Lower lobe of right lung (tissue), 2 donors: Measurements from ENCODE around the gene MLIP. TPM values are rescaled to one million over a fixed set of nuclear protein-coding genes. Genes with fewer than 3 reads are reported as not detected.
"Not testable (repeated sequence)": the region's sequence is repeated elsewhere in the genome, so short reads cannot be mapped to it uniquely, and the experiment has no call there.

Experiments used
- ATAC-seq, 2 donors: fragments of 200-7000 bp; cut with Tn5 transposase; one replicate each; pipeline ENCODE4 v1.9.1; 2020 to 2022; ENCODE audit warnings: mild to moderate bottlenecking in 2 of 2, moderate library complexity in 2 of 2
- DNase-seq: peaks from one replicate; pipeline ENCODE4 v3.0.0-alpha.2; 2020
- H3K27ac ChIP-seq: fragments of 200-600 bp; one replicate; pipeline ENCODE4 v1.8.0; 2022
- H3K27me3 ChIP-seq: fragments of 200-600 bp; one replicate; pipeline ENCODE4 v1.8.0; 2022; ENCODE audit warnings: low read depth
- H3K36me3 ChIP-seq: fragments of 200-600 bp; one replicate; pipeline ENCODE4 v1.8.0; 2022; ENCODE audit warnings: mild to moderate bottlenecking
- H3K4me1 ChIP-seq: fragments of 200-600 bp; one replicate; pipeline ENCODE4 v1.8.0; 2022
- H3K4me3 ChIP-seq: fragments of 200-600 bp; one replicate; pipeline ENCODE4 v1.8.0; 2022; ENCODE audit warnings: mild to moderate bottlenecking
- H3K9me3 ChIP-seq: fragments of 200-600 bp; one replicate; pipeline ENCODE4 v1.8.0; 2022
- CTCF ChIP-seq: fragments of 200-600 bp; IDR thresholded peaks from one replicate; pipeline ENCODE4 v1.8.0; 2022; ENCODE audit warnings: antibody characterized with exemption, mild to moderate bottlenecking
- intact Hi-C: fragments of 100-400 bp; cut with DNase I; formaldehyde crosslinking; loops from one replicate; pipeline ENCODE4 v1.11.0; 2022
- total RNA-seq: library from RNA; stranded (reverse); fragmentation: NEBNext Ultra II Directional; extraction: Animal tissue kit (Norgen Biotek cat#: 25700); gene quantifications from one replicate; pipeline ENCODE4 v1.2.1, GENCODE V29; 2021
- donor health status: DM: no; HTN: yes; CAD: no; lungs with severe emphysema.

Gene MLIP
- total RNA-seq, 1 donor from 2014 or later = not detected

- TF ChIP-seq CTCF = no peak
- Histone ChIP-seq H3K9me3 (no peaks in the 10 kb centered on the region), H3K27ac (no peak overlapping the region), H3K27me3 (no peaks in the 10 kb centered on the region), H3K36me3 (no peaks in the 10 kb centered on the region), H3K4me1 (no peaks in the 10 kb centered on the region), H3K4me3 (no peak overlapping the region)
- intact Hi-C loops = no loop called here
- no peak for ATAC-seq
- DNase-seq = no peak
Measured at GRCh38 chr6:54243699-54244098, 132.5 kb downstream of the MLIP start.

GRCh38 chr6:54244430-54244829 is 133.2 kb downstream of the MLIP start:
- intact Hi-C loops = no loop called here
- Histone ChIP-seq H3K9me3 (no peaks in the 10 kb centered on the region), H3K27me3 (no peaks in the 10 kb centered on the region), H3K4me3 (no peak overlapping the region), H3K36me3 (no peaks in the 10 kb centered on the region), H3K27ac (no peak overlapping the region), H3K4me1 (no peaks in the 10 kb centered on the region)
- ATAC-seq (no peak), DNase-seq (no peak)
- peak; percentile 27 for TF ChIP-seq CTCF

GRCh38 chr6:54245265-54245664 is 134.0 kb downstream of the MLIP start:
- DNase-seq (no peak), ATAC-seq (no peak)
- Histone ChIP-seq H3K4me3 (no peak overlapping the region), H3K27me3 (no peaks in the 10 kb centered on the region), H3K27ac (no peak overlapping the region), H3K4me1 (no peaks in the 10 kb centered on the region), H3K36me3 (no peaks in the 10 kb centered on the region), H3K9me3 (no peaks in the 10 kb centered on the region)
- intact Hi-C loops = no loop called here
- TF ChIP-seq CTCF = no peak

- no peaks in the 10 kb centered on the region for H3K36me3 ChIP-seq
- DNase-seq = no peak
- H3K9me3 ChIP-seq = no peaks in the 10 kb centered on the region
- intact Hi-C loops = no loop called here
- ATAC-seq = no peak
- no peak overlapping the region for H3K27ac ChIP-seq
- H3K4me1 ChIP-seq = no peaks in the 10 kb centered on the region
- no peaks in the 10 kb centered on the region for H3K27me3 ChIP-seq
- no peak overlapping the region for H3K4me3 ChIP-seq
- TF ChIP-seq CTCF = no peak
Measured at GRCh38 chr6:54248319-54248718, 137.1 kb downstream of the MLIP start.

GRCh38 chr6:54248994-54249393 is 137.8 kb downstream of the MLIP start:
- intact Hi-C loops = no loop called here
- Histone ChIP-seq H3K4me1 (no peaks in the 10 kb centered on the region), H3K9me3 (no peaks in the 10 kb centered on the region), H3K36me3 (no peaks in the 10 kb centered on the region), H3K27ac (no peak overlapping the region), H3K27me3 (no peaks in the 10 kb centered on the region), H3K4me3 (no peak overlapping the region)
- no peak for DNase-seq
- no peak for ATAC-seq
- TF ChIP-seq CTCF = no peak

GRCh38 chr6:54249812-54250211 is 138.6 kb downstream of the MLIP start:
- DNase-seq, H3K27ac ChIP-seq, H3K36me3 ChIP-seq, intact Hi-C loops, H3K4me1 ChIP-seq, H3K9me3 ChIP-seq, H3K27me3 ChIP-seq, ATAC-seq, H3K4me3 ChIP-seq: not testable (repeated sequence)
